Thoracic aorta (tissue), 2 donors: ENCODE results near the gene FGF6. TPM values are rescaled to one million over a fixed set of nuclear protein-coding genes. Genes with fewer than 3 reads are reported as not detected.

Source experiments
- ATAC-seq: fragments of 150-250 bp; one replicate; pipeline ENCODE4 v1.8.0; 2017; ENCODE audit warnings: low read depth; ENCODE audit not compliant: insufficient number of reproducible peaks, low FRiP score
- DNase-seq: peaks from one replicate; pipeline ENCODE4 v3.0.0-alpha.2; 2020; ENCODE audit warnings: low spot score
- H3K27ac ChIP-seq, 2 donors: fragments of 200-600 bp; sonication (generic); 1 replicate in 1 of 2; 2 replicates in 1 of 2; pipeline ENCODE4 v1.5.1; 2016; ENCODE audit warnings: mild to moderate bottlenecking in 2 of 2, moderate library complexity in 2 of 2
- H3K27me3 ChIP-seq: fragments of 200-600 bp; sonication (generic); replicated peaks from 2 replicates; pipeline ENCODE4 v1.6.0; 2016; ENCODE audit warnings: mild to moderate bottlenecking; ENCODE audit not compliant: insufficient read depth
- H3K36me3 ChIP-seq: fragments of 200-600 bp; sonication (generic); one replicate; pipeline ENCODE4 v1.5.1; 2016
- H3K4me1 ChIP-seq, 2 donors: fragments of 200-600 bp; sonication (generic); 1 replicate in 1 of 2; 2 replicates in 1 of 2; pipeline versions ENCODE4 v1.5.1 to v1.6.0; 2016; ENCODE audit warnings: low read depth in 2 of 2, mild to moderate bottlenecking in 1 of 2; ENCODE audit not compliant: control insufficient read depth in 1 of 2
- H3K4me3 ChIP-seq: fragments of 200-600 bp; sonication (generic); 2 replicates; pipeline ENCODE4 v1.5.1; 2016; ENCODE audit warnings: mild to moderate bottlenecking
- H3K9me3 ChIP-seq: fragments of 200-600 bp; sonication (generic); 2 replicates; pipeline ENCODE4 v1.5.1; 2016
- CTCF ChIP-seq: fragments of 200-600 bp; sonication (generic); IDR thresholded peaks from one replicate; pipeline ENCODE4 v1.5.1; 2019; ENCODE audit warnings: antibody characterized with exemption
- total RNA-seq, 2 donors: library from RNA; depleted of rRNA; stranded (reverse); fragments of >200 nt; gene quantifications; one replicate each; pipeline versions ENCODE4 v1.1.0 to v1.2.3, GENCODE V29; 2016

FGF6 gene
- total RNA-seq, 2 donors from 2014 or later = not detected

GRCh38 chr12:4392223-4392742, 53.3 kb downstream of the FGF6 start:
- H3K27me3 ChIP-seq = no peaks in the 10 kb centered on the region
- no peak for TF ChIP-seq CTCF
- H3K4me3 ChIP-seq = no peak overlapping the region
- DNase-seq (no peak), ATAC-seq (no peak)
- H3K9me3 ChIP-seq = no peaks in the 10 kb centered on the region
- no peaks in the 10 kb centered on the region for H3K36me3 ChIP-seq
- H3K4me1 ChIP-seq = no peaks in the 10 kb centered on the region
- no peak overlapping the region for H3K27ac ChIP-seq

GRCh38 chr12:4388662-4389061, 57.0 kb downstream of the FGF6 start:
- ATAC-seq = no peak
- no peaks in the 10 kb centered on the region for H3K36me3 ChIP-seq
- DNase-seq = no peak
- H3K27ac ChIP-seq = no peak overlapping the region
- no peaks in the 10 kb centered on the region for H3K27me3 ChIP-seq
- no peaks in the 10 kb centered on the region for H3K4me1 ChIP-seq
- H3K4me3 ChIP-seq = no peak overlapping the region
- no peak for TF ChIP-seq CTCF
- no peaks in the 10 kb centered on the region for H3K9me3 ChIP-seq

GRCh38 chr12:4388032-4388431, 57.6 kb downstream of the FGF6 start:
- no peak for DNase-seq
- no peak for TF ChIP-seq CTCF
- Histone ChIP-seq H3K27ac (no peak overlapping the region), H3K4me1 (no peaks in the 10 kb centered on the region), H3K4me3 (no peak overlapping the region), H3K27me3 (no peaks in the 10 kb centered on the region), H3K9me3 (no peaks in the 10 kb centered on the region), H3K36me3 (no peaks in the 10 kb centered on the region)
- ATAC-seq = no peak

- Histone ChIP-seq H3K36me3 (no peaks in the 10 kb centered on the region), H3K27ac (no peak overlapping the region), H3K9me3 (no peaks in the 10 kb centered on the region), H3K27me3 (no peaks in the 10 kb centered on the region), H3K4me3 (no peak overlapping the region), H3K4me1 (no peaks in the 10 kb centered on the region)
- TF ChIP-seq CTCF = no peak
- no peak for DNase-seq
- ATAC-seq = no peak
These were observed 58.0 kb downstream of the FGF6 start for GRCh38 chr12:4387607-4388006.

DNA sequence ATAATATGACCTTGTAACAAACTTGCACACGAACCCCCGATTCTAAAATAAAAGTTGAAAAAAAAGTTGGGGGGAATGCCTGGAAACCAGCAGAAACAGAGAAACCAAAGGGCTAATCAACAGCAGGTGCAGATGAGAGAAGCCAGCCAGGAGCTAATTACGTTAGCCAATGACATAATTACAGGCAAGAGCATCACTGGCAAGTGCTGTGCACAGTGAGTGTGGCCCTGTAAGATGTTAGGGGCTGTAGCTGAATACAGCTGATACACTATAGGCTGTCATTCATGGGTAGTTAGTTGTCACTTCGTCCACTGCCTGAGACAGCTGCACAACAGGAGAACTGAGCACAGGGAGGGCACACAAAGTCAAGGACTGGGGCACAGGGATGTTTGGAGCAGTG, 58.8 kb downstream of the FGF6 start:
- ATAC-seq = no peak
- no peak for DNase-seq

More for the DNA sequence above, 58.8 kb downstream of the FGF6 start:
- H3K36me3 ChIP-seq = no peaks in the 10 kb centered on the region
- no peaks in the 10 kb centered on the region for H3K9me3 ChIP-seq
- H3K27me3 ChIP-seq = no peaks in the 10 kb centered on the region
- H3K4me3 ChIP-seq = no peak overlapping the region
- H3K4me1 ChIP-seq = no peaks in the 10 kb centered on the region
- no peak for TF ChIP-seq CTCF
- no peak overlapping the region for H3K27ac ChIP-seq

Other genes with a start within 250 kb of the FGF6 start
- 100 to 1,000 TPM; 108 to 153 TPM for gene CCND2, start 172.1 kb downstream of the FGF6 start, total RNA-seq
- 1 to 10 TPM; 4.1 to 9.5 TPM for gene TIGAR, start 124.6 kb downstream of the FGF6 start, total RNA-seq
- gene FGF23, start 66.1 kb downstream of the FGF6 start, total RNA-seq = not detected
- gene RAD51AP1, start 93.1 kb upstream of the FGF6 start, total RNA-seq = 10 to 100 TPM in 1 of 2 donors, not detected in 1; 10.2 TPM
- gene DYRK4, start 116.4 kb upstream of the FGF6 start, total RNA-seq = 10 to 100 TPM; 30.5 to 38.2 TPM
- gene AKAP3, start 203.2 kb upstream of the FGF6 start, total RNA-seq = 1 to 10 TPM; 1.4 to 3.3 TPM
- gene NDUFA9, start 203.3 kb upstream of the FGF6 start, total RNA-seq = 10 to 100 TPM; 41.2 to 54.9 TPM